HCT116 (cell line): Measurements from ENCODE around the gene HOXB3. TPM values are rescaled to one million over a fixed set of nuclear protein-coding genes. Genes with fewer than 3 reads are reported as not detected.
A peak's percentile ranks its signal among the peaks of the same experiment; 100 is the strongest.

Experiments
- ATAC-seq: fragments of 200-7000 bp; cut with Tn5 transposase; 2 replicates; pipeline ENCODE4 v1.9.1; 2020; ENCODE audit warnings: mild to moderate bottlenecking, moderate library complexity
- BruUV-seq: library from RNA; stranded (reverse); fragments of 400-500 nt; replicated peaks from 2 replicates; lab custom pipeline; 2021; lab: Mats Ljungman, UMichigan
- CTCF ChIA-PET: fragments of 300-600 bp; sonication (Branson Sonifier 250); formaldehyde crosslinking; loops from one replicate; lab custom pipeline; 2021; ENCODE audit warnings: antibody characterized with exemption; lab: Charles Lee
- POLR2A ChIA-PET: fragments of 300-600, 350-600 bp; sonication (Branson Sonifier 250); formaldehyde crosslinking; loops from one replicate; lab custom pipeline; 2021; ENCODE audit warnings: antibody characterized with exemption; lab: Charles Lee
- RAD21 ChIA-PET, 2 experiments: fragments of 300-600 bp; sonication (Branson Sonifier 250); formaldehyde crosslinking; loops; one replicate each; lab custom pipeline; 2023; ENCODE audit warnings: low total read pairs in 2 of 2; ENCODE audit not compliant: uncharacterized antibody in 2 of 2, unreplicated experiment in 2 of 2, low non-redundant PET in 1 of 2; lab: Charles Lee
- DNase-seq: peaks from one replicate; pipeline ENCODE4 v3.0.0-alpha.2; 2010; ENCODE audit warnings: low read depth, low spot score
- H2AFZ ChIP-seq: fragments of 200-600 bp; shearing (Covaris generic), sonication (generic); 2 replicates; pipeline ENCODE4 v1.6.1; 2017; ENCODE audit warnings: low read depth, mixed run types, mixed read lengths, antibody characterized with exemption, low read length; ENCODE audit not compliant: poor library complexity, severe bottlenecking
- H3K27ac ChIP-seq: 2 replicates; pipeline ENCODE4 v1.5.1; 2012; ENCODE audit warnings: low read depth, low read length
- H3K27me3 ChIP-seq: fragments of 200-600 bp; sonication (generic); 2 replicates; pipeline ENCODE4 v1.6.1; 2016; ENCODE audit warnings: mixed run types, low read length, mixed read lengths; ENCODE audit not compliant: insufficient read depth
- H3K36me3 ChIP-seq, 2 experiments: fragments of 200-500 bp in 1 of 2; fragments of 200-600 bp in 1 of 2; sonication (Bioruptor generic) in 1 of 2; sonication (generic) in 1 of 2; 2 replicates each; pipeline versions ENCODE4 v1.5.1 to v1.6.1; 2014 to 2016; ENCODE audit warnings: low read length in 2 of 2, inconsistent platforms in 1 of 2, mixed read lengths in 1 of 2, mixed run types in 1 of 2; ENCODE audit not compliant: insufficient read depth in 2 of 2, control insufficient read depth in 1 of 2
- H3K4me1 ChIP-seq, 2 experiments: fragments of 200-600 bp in 1 of 2; sonication (generic) in 1 of 2; 2 replicates each; pipeline versions ENCODE4 v1.5.1 to v1.6.1; 2012 to 2017; ENCODE audit warnings: low read length in 2 of 2, inconsistent platforms in 1 of 2, mild to moderate bottlenecking in 1 of 2, mixed read lengths in 1 of 2, mixed run types in 1 of 2, moderate library complexity in 1 of 2; ENCODE audit not compliant: insufficient read depth in 2 of 2, control insufficient read depth in 1 of 2
- H3K4me2 ChIP-seq: fragments of 200-600 bp; sonication (generic); 2 replicates; pipeline ENCODE4 v1.6.1; 2017; ENCODE audit warnings: mixed run types, low read length, mixed read lengths
- H3K4me3 ChIP-seq, 2 experiments: fragments of 200-600 bp in 1 of 2; sonication (generic) in 1 of 2; replicated peaks in 1 of 2; 2 replicates each; pipeline ENCODE4 v1.5.1; 2011 to 2016; ENCODE audit warnings: low read length in 2 of 2, control low read depth in 1 of 2, low read depth in 1 of 2, mild to moderate bottlenecking in 1 of 2, mixed read lengths in 1 of 2, mixed run types in 1 of 2
- H3K79me2 ChIP-seq: fragments of 200-600 bp; sonication (generic); 2 replicates; pipeline ENCODE4 v1.6.1; 2017; ENCODE audit warnings: mild to moderate bottlenecking, mixed run types, low read length, moderate library complexity, mixed read lengths; ENCODE audit not compliant: insufficient read depth
- H3K9ac ChIP-seq: fragments of 200-600 bp; sonication (generic); 2 replicates; pipeline ENCODE4 v1.6.1; 2016; ENCODE audit warnings: low read length, mixed read lengths
- H3K9me2 ChIP-seq: fragments of 200-600 bp; sonication (generic), shearing (Covaris generic); 2 replicates; pipeline ENCODE4 v1.6.1; 2017; ENCODE audit warnings: mixed run types, mild to moderate bottlenecking, moderate library complexity; ENCODE audit not compliant: insufficient read depth
- H3K9me3 ChIP-seq, 2 experiments: fragments of 200-500 bp in 1 of 2; fragments of 200-600 bp in 1 of 2; sonication (Bioruptor generic) in 1 of 2; sonication (generic) in 1 of 2; 2 replicates each; pipeline ENCODE4 v1.6.1; 2014 to 2017; ENCODE audit warnings: low read length in 2 of 2, mixed read lengths in 2 of 2, inconsistent platforms in 1 of 2, low read depth in 1 of 2, mild to moderate bottlenecking in 1 of 2, mixed run types in 1 of 2, moderate library complexity in 1 of 2; ENCODE audit not compliant: control insufficient read depth in 1 of 2, insufficient read depth in 1 of 2
- H4K20me1 ChIP-seq: fragments of 200-600 bp; sonication (generic), shearing (Covaris generic); 2 replicates; pipeline ENCODE4 v1.6.1; 2017; ENCODE audit warnings: mixed run types, mild to moderate bottlenecking, moderate library complexity; ENCODE audit not compliant: insufficient read depth
- ATF3 ChIP-seq: IDR thresholded peaks from 2 replicates; pipeline ENCODE4 v1.6.1; 2012
- ELF1 ChIP-seq: IDR thresholded peaks from 2 replicates; pipeline ENCODE4 v1.6.1; 2012; ENCODE audit warnings: low read depth, borderline replicate concordance
- EZH2 ChIP-seq: fragments of 200-600 bp; sonication (generic); IDR thresholded peaks from 2 replicates; pipeline ENCODE4 v1.6.1; 2017; ENCODE audit warnings: antibody characterized with exemption, mixed run types
- JUND ChIP-seq: IDR thresholded peaks from 2 replicates; pipeline ENCODE4 v1.6.1; 2012
- MAX ChIP-seq: IDR thresholded peaks from 2 replicates; pipeline ENCODE4 v1.6.1; 2012
- POLR2AphosphoS5 ChIP-seq: IDR thresholded peaks from 2 replicates; pipeline ENCODE4 v1.6.1; 2011; ENCODE audit warnings: mild to moderate bottlenecking, low read depth, low read length, moderate library complexity
- SP1 ChIP-seq: IDR thresholded peaks from 2 replicates; pipeline ENCODE4 v1.6.1; 2012; ENCODE audit warnings: low read depth
- ZFX ChIP-seq: fragments of 450-650 bp; IDR thresholded peaks from 2 replicates; pipeline ENCODE4 v1.6.1; 2017
- ZNF274 ChIP-seq: fragments of 200-500 bp; sonication (Bioruptor generic); IDR thresholded peaks from 2 replicates; pipeline ENCODE4 v1.6.1; 2014; ENCODE audit warnings: mild to moderate bottlenecking, low read depth, low read length, inconsistent platforms
- intact Hi-C: fragments of 100-400 bp; cut with micrococcal nuclease; formaldehyde crosslinking; loops from 2 replicates; pipeline ENCODE4 v1.10.0; 2022
- total RNA-seq: library from RNA; stranded (reverse); gene quantifications from one replicate; pipeline ENCODE4 v1.2.1, GENCODE V29; 2021; ENCODE audit not compliant: unreplicated experiment
- TF ChIP-seq, protein P1 (sequence below), 3 experiments: fragments of 200-600 bp in 1 of 3; sonication (generic) in 1 of 3; IDR thresholded peaks in 2 of 3; conservative IDR thresholded peaks in 1 of 3; 2 replicates each; pipeline ENCODE4 v1.5.1; 2012 to 2017; ENCODE audit warnings: low read depth in 2 of 3, low read length in 2 of 3, antibody characterized with exemption in 1 of 3, borderline replicate concordance in 1 of 3, control low read depth in 1 of 3, mild to moderate bottlenecking in 1 of 3, mixed read lengths in 1 of 3, mixed run types in 1 of 3, moderate library complexity in 1 of 3; ENCODE audit not compliant: insufficient read depth in 1 of 3

The HOXB3 gene
- total RNA-seq, 1 experiment from 2014 or later: 19.8 TPM

DNA sequence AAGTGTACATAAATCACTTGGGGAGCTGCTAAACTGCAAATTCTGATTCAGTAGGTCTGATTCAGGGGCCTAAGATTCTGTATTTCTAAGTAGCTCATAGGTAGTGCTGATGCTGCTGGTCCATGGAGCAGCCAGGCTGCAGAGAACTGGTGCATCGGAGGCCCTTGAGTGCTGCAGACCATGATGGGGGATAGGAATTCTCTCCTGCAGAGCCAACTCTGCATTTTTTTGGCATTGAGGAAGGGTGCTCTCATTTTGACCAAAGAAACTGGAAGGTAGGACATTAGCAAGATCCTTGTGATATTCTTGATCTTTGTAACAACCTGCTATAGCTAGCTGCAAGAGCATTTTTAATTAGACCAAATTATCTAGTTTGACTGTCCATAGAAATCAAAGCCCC lies 49.8 kb downstream of the HOXB3 start (continued):
- no peak for TF ChIP-seq JUND
- no peak for TF ChIP-seq POLR2AphosphoS5

DNA sequence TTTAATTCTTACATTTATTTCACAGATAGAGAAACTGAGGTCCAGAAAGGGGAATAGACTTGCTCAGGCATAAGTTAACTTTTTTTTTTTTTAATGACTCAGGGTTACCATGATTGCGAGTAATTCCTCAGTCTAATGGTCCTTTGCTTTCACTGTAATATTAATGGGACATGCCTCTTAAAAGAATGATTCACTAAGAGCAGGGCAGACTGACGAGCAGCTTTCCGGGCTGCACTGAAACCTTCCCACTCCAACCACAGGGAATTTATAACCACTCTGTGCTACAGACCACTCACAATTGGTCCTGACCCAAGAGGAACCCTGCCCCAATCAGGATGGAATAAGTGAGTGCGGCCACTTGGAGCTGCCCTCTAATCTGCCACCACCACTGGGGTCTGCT lies 50.9 kb downstream of the HOXB3 start:
- no peaks in the 10 kb centered on the region for H3K79me2 ChIP-seq
- no peak overlapping the region for H3K4me2 ChIP-seq
- no peaks in the 10 kb centered on the region for H3K36me3 ChIP-seq
- no peak overlapping the region for H3K9ac ChIP-seq
- intact Hi-C loops: no loop called here
- H3K9me2 ChIP-seq: no peaks in the 10 kb centered on the region
- H3K9me3 ChIP-seq: no peaks in the 10 kb centered on the region
- H4K20me1 ChIP-seq: no peaks in the 10 kb centered on the region
- no peak overlapping the region for H2AFZ ChIP-seq
- no peak overlapping the region for H3K4me3 ChIP-seq
- RAD21 ChIA-PET: no interaction called here
- H3K27ac ChIP-seq: no peak overlapping the region
- TF ChIP-seq JUND (no peak), ELF1 (no peak), ZFX (no peak), MAX (no peak), SP1 (no peak), ZNF274 (no peak), ATF3 (no peak)
- ATAC-seq (no peak), DNase-seq (no peak)
- H3K27me3 ChIP-seq: no peaks in the 10 kb centered on the region
- CTCF ChIA-PET: no interaction called here
- POLR2A ChIA-PET: no interaction called here
- no TSS peak for BruUV-seq
- peaks cover 14 to 24% of the 10 kb centered on the region in 2 experiments for H3K4me1 ChIP-seq

DNA sequence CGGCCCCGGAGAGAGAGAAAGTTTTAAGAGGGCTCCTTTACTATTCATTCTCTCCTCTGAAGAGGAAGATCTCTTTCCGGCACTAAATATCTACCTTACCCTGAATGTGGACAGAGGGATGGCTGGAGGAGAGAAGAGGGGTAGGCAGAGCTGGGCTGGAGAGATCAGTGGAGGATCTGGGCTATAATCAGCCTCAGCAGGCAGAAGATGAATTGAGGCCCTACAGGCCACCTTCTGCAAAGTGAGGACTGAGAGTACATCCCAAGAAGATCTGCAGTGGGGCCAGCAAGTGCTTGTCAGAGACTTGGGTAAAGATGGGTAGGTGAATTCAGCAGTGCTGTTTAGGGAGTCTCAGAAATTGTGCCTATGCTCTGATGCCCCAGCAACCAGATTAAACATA lies 52.7 kb downstream of the HOXB3 start:
- RAD21 ChIA-PET: no interaction called here
- H3K9me3 ChIP-seq: no peaks in the 10 kb centered on the region
- peaks cover 14 to 19% of the 10 kb centered on the region in 2 experiments for H3K4me1 ChIP-seq
- intact Hi-C loops: no loop called here
- peak overlapping the region; percentile 54 for H3K27ac ChIP-seq
- TSS peak; percentile 59 for BruUV-seq
- no peaks in the 10 kb centered on the region for H3K9me2 ChIP-seq
- POLR2A ChIA-PET: no interaction called here
- peak overlapping the region in 1 of 2 experiments; percentile 26; a peak in 1 of 4 replicates for H3K4me3 ChIP-seq
- no peaks in the 10 kb centered on the region for H3K36me3 ChIP-seq
- H2AFZ ChIP-seq: peak overlapping the region; percentile 90
- CTCF ChIA-PET: no interaction called here
- DNase-seq: no peak
- ATAC-seq: peak; percentile 79
- H3K79me2 ChIP-seq: no peaks in the 10 kb centered on the region
- H4K20me1 ChIP-seq: no peaks in the 10 kb centered on the region
- H3K27me3 ChIP-seq: no peaks in the 10 kb centered on the region
- H3K4me2 ChIP-seq: peak overlapping the region; percentile 55
- TF ChIP-seq ELF1 (no peak), EZH2 (no peak), POLR2AphosphoS5 (no peak)
- TF ChIP-seq, protein P1, sequence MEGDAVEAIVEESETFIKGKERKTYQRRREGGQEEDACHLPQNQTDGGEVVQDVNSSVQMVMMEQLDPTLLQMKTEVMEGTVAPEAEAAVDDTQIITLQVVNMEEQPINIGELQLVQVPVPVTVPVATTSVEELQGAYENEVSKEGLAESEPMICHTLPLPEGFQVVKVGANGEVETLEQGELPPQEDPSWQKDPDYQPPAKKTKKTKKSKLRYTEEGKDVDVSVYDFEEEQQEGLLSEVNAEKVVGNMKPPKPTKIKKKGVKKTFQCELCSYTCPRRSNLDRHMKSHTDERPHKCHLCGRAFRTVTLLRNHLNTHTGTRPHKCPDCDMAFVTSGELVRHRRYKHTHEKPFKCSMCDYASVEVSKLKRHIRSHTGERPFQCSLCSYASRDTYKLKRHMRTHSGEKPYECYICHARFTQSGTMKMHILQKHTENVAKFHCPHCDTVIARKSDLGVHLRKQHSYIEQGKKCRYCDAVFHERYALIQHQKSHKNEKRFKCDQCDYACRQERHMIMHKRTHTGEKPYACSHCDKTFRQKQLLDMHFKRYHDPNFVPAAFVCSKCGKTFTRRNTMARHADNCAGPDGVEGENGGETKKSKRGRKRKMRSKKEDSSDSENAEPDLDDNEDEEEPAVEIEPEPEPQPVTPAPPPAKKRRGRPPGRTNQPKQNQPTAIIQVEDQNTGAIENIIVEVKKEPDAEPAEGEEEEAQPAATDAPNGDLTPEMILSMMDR (IDR thresholded peaks at IDR 0.05 in 2 of 3, conservative IDR thresholded peaks at IDR 0.05 in 1 of 3; ENCODE audit: borderline replicate concordance in 1 of 3, insufficient read depth in 1 of 3, low read depth in 2 of 3, low read length in 2 of 3): no peak
- peak overlapping the region; percentile 25 for H3K9ac ChIP-seq
